Measurements from ENCODE around the gene RYR3.

DNA sequence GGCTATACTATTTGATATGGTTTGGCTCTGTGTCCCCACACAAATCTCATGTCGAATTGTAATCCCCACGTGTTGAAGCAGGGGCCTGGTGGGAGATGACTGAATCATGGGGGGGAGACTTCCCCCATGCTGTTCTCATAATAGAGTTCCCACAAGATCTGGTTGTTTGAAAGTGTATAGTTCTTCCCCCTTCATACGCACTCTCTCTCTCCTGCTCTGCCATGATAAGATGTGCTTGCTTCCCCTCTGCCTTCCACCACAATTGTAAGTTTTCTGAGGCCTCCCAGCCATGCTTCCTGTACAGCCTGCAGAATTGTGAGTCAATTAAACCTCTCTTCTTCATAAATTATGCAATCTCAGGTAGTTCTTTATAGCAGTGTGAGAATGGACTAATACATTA lies 367.4 kb downstream of the RYR3 start:
- TF ChIP-seq, protein P1, sequence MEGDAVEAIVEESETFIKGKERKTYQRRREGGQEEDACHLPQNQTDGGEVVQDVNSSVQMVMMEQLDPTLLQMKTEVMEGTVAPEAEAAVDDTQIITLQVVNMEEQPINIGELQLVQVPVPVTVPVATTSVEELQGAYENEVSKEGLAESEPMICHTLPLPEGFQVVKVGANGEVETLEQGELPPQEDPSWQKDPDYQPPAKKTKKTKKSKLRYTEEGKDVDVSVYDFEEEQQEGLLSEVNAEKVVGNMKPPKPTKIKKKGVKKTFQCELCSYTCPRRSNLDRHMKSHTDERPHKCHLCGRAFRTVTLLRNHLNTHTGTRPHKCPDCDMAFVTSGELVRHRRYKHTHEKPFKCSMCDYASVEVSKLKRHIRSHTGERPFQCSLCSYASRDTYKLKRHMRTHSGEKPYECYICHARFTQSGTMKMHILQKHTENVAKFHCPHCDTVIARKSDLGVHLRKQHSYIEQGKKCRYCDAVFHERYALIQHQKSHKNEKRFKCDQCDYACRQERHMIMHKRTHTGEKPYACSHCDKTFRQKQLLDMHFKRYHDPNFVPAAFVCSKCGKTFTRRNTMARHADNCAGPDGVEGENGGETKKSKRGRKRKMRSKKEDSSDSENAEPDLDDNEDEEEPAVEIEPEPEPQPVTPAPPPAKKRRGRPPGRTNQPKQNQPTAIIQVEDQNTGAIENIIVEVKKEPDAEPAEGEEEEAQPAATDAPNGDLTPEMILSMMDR (conservative IDR thresholded peaks at IDR 0.05; ENCODE audit: low read length), result no peak
- TF ChIP-seq EZH2phosphoT487 (IDR thresholded peaks at IDR 0.05; ENCODE audit: borderline replicate concordance), result no peak
